IPS-NIHi7 (cell line): Measurements from ENCODE around the gene SETBP1.
A peak's percentile ranks its signal among the peaks of the same experiment; 100 is the strongest.

Experiments
- DNase-seq: peaks from one replicate; pipeline ENCODE4 v3.0.0; 2012; ENCODE audit warnings: mixed read lengths; ENCODE audit errors: extremely low spot score

SETBP1 gene

DNA sequence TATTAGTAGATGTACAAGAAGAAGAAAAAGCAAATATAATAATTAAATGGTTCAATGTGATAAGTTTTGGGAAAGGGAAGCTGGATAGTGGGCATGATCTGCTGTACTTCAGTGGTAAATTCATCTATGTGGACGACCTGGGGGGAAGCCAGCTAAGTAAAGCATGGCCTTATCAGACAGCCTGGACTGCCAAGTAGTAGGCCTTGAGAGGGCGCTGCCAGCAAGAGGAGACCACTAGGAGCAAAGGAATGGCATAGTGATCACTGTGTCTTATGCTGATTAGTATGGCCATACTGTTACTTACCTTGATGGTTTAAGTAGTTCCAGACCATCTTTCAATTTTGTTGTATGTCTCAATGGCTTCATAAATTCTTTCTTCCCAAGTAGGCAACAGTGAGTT is 287.6 kb downstream of the SETBP1 start:
- DNase-seq, result peak; percentile 59

DNA sequence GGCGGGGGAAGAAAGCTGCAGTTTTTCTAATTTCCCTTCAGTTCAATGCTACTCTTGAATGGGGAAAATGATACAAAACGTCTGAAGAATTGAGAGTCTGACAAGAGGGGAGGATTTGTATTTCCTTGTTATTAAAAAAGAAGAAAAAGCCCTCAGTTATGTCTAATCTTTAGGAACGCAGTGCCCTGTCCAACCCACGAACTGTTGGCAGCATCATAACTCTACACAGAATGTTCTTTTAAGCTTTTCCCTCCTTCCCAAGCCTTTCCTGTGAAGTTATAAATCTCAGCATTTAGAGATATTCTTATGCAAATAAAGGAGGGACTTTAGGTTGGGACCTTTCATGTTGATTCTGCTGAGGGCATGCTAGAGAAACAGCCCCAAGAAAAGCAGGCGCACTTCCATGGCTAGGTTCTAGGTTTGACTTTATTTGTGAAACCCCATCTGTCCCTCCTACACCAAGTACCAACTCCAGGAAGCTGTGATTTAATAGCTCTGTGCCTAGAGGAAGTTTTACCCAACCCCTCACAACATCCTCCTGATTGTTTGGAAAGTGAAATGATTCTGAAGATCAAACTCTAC is 288.6 kb downstream of the SETBP1 start:
- DNase-seq, result no peak

DNA sequence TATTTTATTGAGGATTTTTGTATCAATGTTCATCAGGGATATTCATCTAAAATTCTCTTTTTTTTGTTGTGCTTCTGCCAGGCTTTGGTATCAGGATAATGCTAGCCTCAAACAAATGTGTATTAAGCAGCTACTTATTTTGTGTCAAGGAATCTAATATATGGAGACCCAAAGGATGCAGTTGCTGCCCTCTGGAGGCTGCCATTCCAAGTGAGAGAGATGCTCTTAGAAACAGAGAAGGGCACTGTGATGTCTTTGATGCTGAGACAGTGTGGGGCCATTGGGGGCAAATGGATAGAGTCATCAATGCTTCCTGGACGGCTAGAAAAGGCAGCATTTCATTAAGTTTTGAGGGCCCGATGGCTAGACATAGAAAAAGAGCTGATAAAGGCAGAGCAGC is 292.6 kb downstream of the SETBP1 start:
- DNase-seq, result peak; percentile 42

DNA sequence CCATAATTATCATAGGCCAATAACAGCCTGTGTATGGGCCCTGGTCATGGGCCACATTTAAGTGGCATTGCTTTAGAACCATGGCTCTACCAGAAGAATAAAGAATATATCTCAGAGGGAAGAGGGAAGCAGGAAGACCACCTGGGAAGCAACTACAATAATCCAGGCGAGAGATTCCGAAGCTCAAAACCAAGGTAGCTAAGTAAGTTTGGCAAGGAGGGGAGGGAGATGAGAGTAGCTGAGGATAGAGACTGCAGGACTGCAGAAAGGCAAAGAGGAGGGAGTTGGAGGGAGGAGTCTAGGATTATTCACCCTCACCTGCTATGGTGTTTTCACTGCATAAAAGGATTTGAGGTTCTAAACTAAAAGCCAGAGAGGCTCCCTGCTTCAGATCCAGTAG is 293.5 kb downstream of the SETBP1 start:
- peak; percentile 43 for DNase-seq

DNA sequence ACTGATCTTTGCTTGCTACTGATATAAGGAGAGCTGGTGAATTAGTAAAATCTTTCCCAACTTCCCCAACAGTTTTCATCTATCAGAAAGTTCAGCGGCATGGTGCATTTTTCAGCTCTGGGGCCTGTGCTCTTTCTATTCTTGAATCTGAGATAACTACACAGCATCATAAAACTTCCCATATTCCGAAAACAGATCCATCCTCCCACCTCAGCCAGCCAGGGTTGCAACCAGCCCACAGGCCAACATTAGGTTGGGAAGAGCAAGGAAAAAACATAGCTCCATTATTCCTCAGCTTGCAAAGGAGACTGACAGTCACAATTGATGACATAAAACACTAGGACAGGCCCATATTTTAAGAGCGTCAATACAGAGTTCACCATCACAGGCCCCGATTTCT is 297.2 kb downstream of the SETBP1 start:
- no peak for DNase-seq

DNA sequence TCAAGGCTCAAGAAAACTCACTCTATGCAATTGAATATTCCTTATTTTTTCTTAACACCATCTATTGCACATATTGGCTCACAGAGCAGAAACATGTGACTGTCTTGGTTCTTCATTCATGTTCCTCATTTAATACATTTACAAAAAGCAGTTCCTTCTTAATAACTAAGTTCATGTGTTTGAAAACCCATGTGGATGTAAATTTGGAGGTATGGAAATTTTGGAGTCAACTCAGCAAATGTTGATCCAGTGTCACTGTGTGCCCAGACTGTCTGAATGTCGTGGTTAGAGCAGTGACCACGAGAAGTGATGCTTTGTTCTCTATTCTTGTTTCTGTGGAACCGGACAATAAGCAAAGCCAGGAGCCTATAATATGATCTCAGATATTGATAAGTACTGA is 299.1 kb downstream of the SETBP1 start:
- DNase-seq, result no peak

DNA sequence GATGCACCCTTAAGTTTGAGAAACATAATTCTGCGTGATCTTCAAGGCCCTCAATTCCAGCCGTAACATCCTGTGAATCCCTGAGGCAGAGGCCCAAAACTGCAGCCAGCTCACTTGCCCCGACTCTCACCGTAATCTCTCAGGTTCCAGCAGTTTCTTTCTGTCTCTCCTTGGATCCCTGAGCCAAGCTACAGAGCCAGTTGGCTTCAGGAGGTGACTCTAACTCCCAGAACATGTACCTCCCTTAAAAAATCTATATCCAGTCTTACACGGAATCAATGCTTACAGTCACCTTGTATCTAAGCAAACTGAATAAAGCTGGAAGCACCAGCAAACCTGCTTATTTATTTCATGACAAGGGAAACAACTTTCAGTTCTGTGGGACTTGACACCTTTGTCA is 300.4 kb downstream of the SETBP1 start:
- no peak for DNase-seq

DNA sequence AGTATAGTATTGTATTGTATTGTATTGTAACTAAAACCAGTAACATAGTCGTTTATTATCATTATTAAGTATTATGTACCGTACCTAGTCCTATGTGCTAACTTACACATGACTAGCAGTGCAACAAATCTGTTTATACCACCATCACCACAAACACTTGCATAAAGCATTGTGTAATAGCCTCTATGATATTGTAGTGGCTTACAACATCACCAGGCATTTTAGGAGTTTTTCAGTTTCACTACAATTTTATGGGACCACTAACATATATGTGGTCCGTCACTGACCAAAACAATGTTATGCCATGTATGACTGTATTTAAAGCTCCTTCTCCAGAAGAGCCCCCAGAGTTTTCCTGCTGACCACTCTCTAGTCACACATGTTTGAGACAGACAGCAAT is 306.2 kb downstream of the SETBP1 start:
- no peak for DNase-seq

DNA sequence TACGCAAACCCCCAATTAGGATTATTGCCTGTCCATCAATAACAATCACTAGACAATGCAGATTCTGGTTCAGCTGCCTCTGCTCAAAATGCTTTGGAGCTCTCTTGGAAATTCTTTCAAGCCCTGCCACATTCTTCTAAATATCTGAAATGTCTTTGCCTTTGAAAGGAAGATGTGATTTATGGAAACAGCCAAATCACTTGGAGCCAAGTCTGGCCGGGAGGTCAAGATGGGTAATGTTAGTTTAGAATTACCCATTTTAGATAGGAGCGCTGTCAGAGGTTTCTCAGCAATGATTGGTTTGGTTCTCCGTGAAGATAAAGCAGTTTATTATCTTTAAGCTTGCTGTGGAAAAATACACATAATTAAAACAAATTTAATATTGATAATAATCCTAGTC is 306.7 kb downstream of the SETBP1 start:
- DNase-seq, result no peak

DNA sequence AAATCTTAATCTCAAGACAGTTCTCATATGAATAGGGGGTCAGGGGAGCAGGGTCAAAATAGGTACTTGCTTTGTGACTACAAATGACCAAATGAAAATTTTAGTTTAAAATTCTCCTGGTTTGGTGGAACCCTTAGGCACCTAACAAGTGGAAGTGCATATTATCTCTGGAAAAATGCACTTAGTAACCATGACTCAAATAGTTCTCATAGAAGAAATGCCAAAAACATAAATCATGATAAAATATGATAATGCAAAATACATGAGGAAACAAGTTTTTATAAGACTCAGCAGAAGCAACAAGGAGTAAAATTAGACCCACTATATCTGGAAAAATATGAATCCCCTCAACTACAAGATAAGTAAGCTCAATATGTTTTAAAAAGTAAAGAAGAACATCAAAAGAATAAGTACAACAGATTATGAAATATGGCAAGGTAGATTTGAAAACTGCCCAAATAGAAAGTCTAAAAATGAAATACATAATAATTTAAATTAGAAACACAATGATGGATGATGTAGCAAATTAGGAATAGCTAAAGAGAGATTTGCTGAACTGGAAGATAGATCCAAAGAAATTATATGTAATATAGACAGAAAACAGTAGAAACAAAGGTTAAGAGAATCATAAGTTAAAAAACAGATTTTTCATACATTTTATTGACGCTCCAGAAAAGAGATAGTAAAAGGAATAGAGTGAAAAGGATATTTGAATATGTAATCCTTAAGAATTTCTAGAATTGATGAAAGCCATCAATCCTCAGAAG is 308.3 kb downstream of the SETBP1 start:
- DNase-seq, result no peak

DNA sequence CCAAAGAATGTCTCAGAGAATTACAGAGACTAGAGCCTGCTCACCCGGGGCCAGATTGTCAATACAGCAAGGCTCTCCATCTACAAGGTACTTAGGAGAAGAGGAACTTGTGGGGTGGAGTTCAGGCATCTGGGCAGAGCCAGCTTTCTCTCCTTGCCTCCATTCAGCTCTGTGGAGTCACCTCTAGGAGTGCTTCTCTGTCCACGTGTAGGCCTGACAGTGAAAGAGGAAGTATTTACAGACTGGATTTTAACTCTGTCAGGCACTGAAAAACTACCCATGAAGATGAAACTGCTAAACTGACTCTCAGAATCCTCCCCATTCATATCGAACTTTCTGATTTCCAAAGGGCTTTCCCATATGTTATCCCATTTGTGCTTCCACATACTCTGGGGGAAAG is 315.6 kb downstream of the SETBP1 start:
- no peak for DNase-seq

DNA sequence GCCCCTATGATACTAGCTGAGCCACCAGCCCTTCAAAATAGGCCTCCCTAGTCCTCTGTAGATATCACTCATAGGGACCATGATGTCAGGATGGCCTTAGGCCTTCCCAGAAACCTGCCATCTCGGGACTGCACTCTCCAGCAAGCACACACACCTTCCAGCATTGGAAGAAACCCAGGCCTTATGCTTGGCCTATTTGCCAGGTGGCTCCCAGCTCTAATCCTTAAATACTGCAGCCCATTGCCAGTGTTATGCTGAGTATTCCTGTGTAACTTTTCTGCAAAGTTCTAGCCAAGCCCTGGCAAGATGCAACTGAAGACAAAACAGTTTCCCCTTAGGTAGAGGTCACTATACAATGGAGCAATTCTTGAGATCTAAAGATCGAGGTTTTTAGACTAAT is 316.5 kb downstream of the SETBP1 start:
- no peak for DNase-seq

DNA sequence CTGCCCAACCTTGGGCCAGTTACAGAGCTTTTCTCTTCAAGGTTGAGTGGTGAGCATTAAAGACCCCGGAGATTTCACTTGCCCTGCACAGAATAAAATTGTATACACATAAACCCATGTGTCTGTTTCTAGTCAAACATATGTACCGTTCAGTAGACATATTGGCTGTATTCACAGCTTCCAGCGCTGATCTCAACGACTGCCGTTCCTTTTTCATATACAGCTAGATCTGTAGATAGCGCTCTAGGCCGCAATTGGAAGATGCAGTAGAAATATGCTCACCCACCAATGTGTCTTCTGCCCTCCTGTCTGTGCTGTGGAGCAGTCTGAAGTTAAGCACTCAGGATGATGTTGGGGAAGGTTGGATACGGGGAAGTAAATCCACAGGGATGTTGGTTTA is 317.7 kb downstream of the SETBP1 start:
- no peak for DNase-seq

DNA sequence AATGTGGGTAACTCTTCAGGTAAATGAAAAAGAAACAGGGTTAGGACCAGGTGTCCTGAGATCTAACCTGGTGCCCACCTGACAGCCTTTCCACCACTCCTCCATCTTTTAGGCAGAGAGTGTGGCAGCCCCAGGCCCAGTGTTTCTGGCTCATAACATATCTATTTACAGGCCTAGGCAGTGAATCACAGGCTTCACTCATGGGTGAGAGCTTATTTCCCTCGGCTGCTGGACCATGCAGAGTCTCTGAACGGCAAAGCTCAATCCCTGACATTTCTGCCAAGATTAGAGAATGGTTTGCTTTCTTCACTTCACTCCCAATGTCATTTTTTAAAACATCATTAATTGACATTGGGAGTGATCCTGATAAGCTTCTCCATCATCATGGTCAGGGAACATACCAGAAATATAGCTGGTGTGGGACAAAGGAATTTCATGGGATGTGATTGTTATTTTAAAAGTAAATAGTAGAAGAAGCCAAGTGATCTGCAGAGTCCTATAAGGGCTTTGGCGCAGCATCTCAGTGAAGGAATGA is 323.9 kb downstream of the SETBP1 start:
- DNase-seq, result no peak

DNA sequence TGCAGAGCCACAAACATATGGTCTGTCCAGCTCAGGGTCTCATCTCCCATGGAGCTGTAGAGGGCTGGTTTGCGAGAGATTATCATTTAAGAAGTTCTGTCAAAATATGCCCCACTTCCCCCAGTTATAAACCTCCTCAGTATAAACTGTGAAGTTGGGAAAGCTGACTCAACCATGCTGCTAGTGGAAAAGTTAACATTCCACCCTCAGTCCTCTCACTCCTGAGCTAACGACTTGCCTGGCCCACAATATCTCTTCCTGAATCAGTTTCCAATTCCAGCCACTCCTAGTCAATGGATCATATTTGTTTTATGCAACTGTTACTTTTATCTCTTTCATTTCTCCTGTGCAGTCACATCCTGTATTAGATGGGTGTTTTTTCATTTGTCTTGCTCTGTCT is 326.2 kb downstream of the SETBP1 start:
- no peak for DNase-seq

DNA sequence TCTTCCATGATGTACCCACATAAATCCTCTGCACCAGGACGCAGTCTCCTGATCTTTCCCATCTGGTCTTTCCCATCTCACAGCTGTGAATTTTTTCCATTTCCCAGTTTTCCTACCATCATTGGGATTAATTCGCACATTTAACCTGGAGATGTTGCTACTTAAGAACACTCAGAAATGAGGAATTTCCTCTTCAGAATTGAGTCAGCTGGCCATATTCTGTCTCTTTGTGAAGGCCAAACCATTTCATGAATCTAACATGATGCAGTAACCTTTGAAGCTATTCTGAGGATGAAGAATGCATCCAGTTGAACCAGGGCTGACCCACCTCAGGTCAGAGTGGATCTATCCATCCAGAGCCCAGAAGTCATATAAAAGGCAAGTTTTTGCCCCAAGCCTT is 326.8 kb downstream of the SETBP1 start:
- no peak for DNase-seq

DNA sequence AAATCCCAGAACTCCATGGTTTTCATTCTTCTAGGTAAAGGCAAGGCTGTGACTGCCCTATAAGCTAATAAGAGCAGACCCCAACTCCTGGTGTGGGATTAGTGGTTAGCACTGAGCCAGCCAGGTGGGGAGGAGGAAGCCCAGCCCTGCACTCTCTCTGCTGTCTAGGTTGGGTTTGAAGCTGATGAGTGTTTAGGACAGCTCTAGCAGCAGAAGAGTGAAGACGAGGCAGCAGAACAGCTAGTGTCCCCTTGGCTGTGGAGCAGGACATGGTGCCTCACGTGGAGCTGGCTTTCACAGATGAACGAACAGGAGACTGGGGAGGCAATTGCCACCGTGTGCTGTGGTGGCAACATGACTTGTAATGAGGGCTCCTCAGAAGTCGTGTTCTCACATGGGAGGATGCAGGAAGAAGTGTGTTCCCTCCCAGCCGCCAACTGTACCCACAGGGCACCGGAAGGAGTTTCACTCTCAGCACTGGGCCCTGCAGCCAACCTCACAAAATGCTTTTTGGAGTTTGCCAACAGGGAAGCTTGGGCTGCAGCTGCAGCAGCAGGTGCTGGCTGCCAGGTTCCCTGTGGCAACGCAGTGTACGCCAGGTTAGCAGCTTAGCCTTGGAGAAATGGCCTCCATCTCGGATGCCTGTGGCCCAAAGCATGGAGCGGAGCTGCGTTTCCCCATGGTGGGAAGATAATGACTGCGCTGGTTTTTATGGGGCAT is 328.2 kb downstream of the SETBP1 start:
- no peak for DNase-seq

DNA sequence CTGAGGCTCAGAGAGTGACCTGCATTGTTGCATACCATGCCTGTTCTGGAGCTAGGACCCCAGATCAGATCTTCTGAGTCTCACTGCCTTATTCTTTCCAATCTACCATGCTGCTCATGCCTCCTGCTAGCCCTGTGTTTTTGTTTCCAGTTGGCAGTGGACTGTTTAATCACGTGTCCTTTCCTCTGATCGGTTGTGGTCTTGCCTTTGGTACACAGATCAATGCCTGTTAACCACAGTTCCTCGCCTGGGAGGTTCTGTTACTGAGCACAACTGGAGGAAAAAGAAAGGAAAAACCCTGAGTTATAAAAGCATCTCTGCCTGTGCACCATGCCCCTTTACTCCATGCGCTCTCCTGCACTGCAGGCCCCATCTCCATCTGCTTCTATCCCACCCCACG is 329.1 kb downstream of the SETBP1 start:
- no peak for DNase-seq

DNA sequence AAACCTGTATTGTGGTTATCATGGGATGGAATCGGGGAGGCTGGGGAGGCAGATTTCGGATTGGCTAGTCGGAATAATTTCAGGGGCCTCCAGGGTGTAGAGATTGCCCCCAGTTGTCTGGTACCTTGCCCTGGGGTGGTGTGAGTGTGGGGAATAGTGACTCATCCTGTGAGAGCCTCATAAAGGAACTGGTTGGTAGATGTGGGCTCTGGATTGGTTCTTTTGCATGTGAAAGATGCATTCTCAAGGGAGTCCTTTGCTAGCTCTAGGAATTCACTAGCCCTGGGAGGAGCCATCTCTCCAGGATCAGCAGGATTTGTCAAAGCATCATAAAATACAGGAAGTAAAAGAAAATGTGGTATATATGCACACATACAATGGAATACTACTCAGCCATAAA is 331.6 kb downstream of the SETBP1 start:
- peak; percentile 32 for DNase-seq

DNA sequence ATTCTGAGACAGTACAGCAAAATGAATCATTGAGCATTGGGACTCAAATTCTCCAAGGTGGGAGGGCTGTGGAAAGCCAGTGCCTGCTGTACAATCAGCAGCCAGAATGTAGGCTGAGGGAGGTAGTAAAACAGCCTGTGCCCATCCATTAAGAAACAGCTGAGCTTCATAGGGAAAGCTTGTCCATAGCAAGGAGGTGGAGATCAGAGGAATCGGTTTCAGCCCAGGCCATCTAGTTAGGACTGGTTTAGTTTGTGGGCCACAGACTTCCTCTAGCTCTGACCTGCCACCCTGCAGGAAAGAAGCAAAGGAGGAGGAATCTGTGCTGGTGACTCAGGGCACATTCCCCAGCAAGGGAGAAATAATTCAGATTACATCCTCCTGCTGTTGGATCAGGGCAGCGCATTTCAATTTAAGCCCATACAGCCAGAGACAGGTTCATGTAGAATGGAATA is 333.4 kb downstream of the SETBP1 start:
- peak; percentile 63 for DNase-seq

DNA sequence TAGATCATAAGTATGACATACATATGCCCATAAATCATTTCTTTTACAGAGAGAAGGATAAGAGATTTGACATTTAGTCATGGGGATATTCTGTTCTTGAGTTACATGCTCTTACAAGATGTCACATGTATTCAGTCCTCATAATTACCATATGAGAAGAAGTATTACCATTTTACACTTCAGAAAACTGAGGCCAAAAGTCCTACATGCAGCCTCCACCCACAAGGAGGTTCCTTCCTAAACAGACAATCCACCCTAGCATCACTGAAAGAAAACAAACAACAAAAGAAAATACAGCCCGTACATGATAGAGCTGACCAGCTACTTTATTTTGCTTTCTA is 335.1 kb downstream of the SETBP1 start:
- no peak for DNase-seq

DNA sequence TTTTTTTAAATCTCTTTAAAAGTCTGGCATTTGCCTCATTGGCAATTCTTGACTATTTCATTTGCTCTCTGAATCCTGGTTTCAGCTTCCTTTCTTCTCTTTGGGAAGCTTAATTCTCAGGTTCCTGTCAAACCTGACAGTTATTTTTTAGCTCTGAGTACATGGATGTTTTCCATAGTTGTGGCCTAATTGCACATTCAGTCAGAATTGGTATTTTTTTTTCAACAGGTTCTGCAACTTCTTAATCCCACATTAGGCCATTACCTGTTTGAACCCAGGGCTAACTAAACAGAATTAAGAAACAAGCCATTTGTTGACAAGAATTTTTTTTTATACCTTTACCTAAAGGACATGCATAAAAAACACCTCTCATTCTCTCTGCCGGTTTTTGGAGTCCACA is 338.8 kb downstream of the SETBP1 start:
- no peak for DNase-seq

DNA sequence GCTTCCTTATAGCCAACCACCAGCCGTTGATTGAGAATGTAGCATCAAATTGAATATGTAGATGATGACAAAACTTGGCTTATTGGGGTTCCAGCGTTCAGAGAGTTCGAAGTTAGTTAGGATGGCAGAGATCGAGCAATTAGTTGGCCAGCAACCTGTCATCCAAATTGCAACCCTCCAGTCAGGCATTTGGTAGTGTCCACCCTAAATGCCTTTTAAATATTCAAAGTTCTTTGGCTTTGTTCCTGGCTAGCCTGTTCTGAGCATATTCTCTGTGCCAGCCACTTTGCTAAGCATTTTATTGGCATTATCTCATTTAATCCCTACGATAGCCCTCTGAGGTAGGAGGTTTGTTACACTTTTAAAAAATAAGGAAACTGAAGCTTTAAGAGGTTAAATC is 342.8 kb downstream of the SETBP1 start:
- no peak for DNase-seq
